Mesenchymal stem cell (in vitro differentiated cells and primary cell): ENCODE measurements around the gene TMX3.

Experiments
- DNase-seq: peaks from one replicate; pipeline ENCODE4 v3.0.0-alpha.2; 2013
- H2AFZ ChIP-seq: one replicate; pipeline ENCODE4 v1.6.1; 2013; ENCODE audit warnings: low read depth, mild to moderate bottlenecking, control low read depth, inconsistent platforms, low read length, moderate library complexity
- H2AK5ac ChIP-seq: 2 replicates; pipeline ENCODE4 v1.6.1; 2013; ENCODE audit warnings: low read length, moderate library complexity, mild to moderate bottlenecking, inconsistent platforms; ENCODE audit not compliant: severe bottlenecking
- H2BK120ac ChIP-seq: one replicate; pipeline ENCODE4 v1.6.1; 2013; ENCODE audit warnings: low read depth, mild to moderate bottlenecking, inconsistent platforms, low read length, moderate library complexity
- H2BK12ac ChIP-seq, 2 experiments: one replicate each; pipeline ENCODE4 v1.6.1; 2013; ENCODE audit warnings: inconsistent platforms in 2 of 2, low read length in 2 of 2, mild to moderate bottlenecking in 2 of 2, moderate library complexity in 2 of 2, control low read depth in 1 of 2
- H2BK15ac ChIP-seq: one replicate; pipeline ENCODE4 v1.6.1; 2013; ENCODE audit warnings: mild to moderate bottlenecking, low read depth, inconsistent platforms; ENCODE audit not compliant: poor library complexity, severe bottlenecking
- H2BK5ac ChIP-seq: 2 replicates; pipeline ENCODE4 v1.6.1; 2013; ENCODE audit warnings: low read depth, mild to moderate bottlenecking, low read length, control low read depth, inconsistent platforms; ENCODE audit not compliant: poor library complexity, severe bottlenecking
- H3K14ac ChIP-seq, 2 experiments: one replicate each; pipeline ENCODE4 v1.6.1; 2013; ENCODE audit warnings: inconsistent platforms in 2 of 2, low read length in 2 of 2, control low read depth in 1 of 2, mild to moderate bottlenecking in 1 of 2, moderate library complexity in 1 of 2
- H3K18ac ChIP-seq, 2 experiments: one replicate each; pipeline ENCODE4 v1.6.1; 2013; ENCODE audit warnings: inconsistent platforms in 2 of 2, low read length in 2 of 2, control low read depth in 1 of 2, low read depth in 1 of 2, mild to moderate bottlenecking in 1 of 2
- H3K23ac ChIP-seq, 2 experiments: one replicate each; pipeline ENCODE4 v1.6.1; 2013; ENCODE audit warnings: inconsistent platforms in 2 of 2, low read length in 2 of 2, mild to moderate bottlenecking in 2 of 2, moderate library complexity in 2 of 2, control low read depth in 1 of 2
- H3K27ac ChIP-seq: 2 replicates; pipeline ENCODE4 v1.5.1; 2013; ENCODE audit warnings: mild to moderate bottlenecking, moderate library complexity, low read length, control low read depth, inconsistent platforms; ENCODE audit not compliant: poor library complexity, severe bottlenecking
- H3K27me3 ChIP-seq, 2 experiments: 2 replicates each; pipeline versions ENCODE4 v1.6.1 to v1.7.0; 2013; ENCODE audit warnings: low read length in 2 of 2, mild to moderate bottlenecking in 2 of 2, moderate library complexity in 2 of 2, control low read depth in 1 of 2, inconsistent platforms in 1 of 2; ENCODE audit not compliant: control insufficient read depth in 1 of 2, insufficient read depth in 1 of 2
- H3K36me3 ChIP-seq, 2 experiments: 2 replicates each; pipeline versions ENCODE4 v1.6.1 to v1.7.0; 2013; ENCODE audit warnings: low read length in 2 of 2, control low read depth in 1 of 2, inconsistent platforms in 1 of 2, low read depth in 1 of 2, mild to moderate bottlenecking in 1 of 2; ENCODE audit not compliant: insufficient read depth in 2 of 2, control insufficient read depth in 1 of 2
- H3K4ac ChIP-seq, 2 experiments: one replicate each; pipeline ENCODE4 v1.6.1; 2013; ENCODE audit warnings: inconsistent platforms in 2 of 2, low read length in 2 of 2, mild to moderate bottlenecking in 2 of 2, moderate library complexity in 2 of 2, control low read depth in 1 of 2, low read depth in 1 of 2
- H3K4me1 ChIP-seq: 2 replicates; pipeline ENCODE4 v1.6.1; 2013; ENCODE audit warnings: low read depth, low read length, control low read depth; ENCODE audit not compliant: control insufficient read depth, insufficient read depth
- H3K4me2 ChIP-seq: 2 replicates; pipeline ENCODE4 v1.6.1; 2013; ENCODE audit warnings: low read length, mild to moderate bottlenecking, inconsistent platforms; ENCODE audit not compliant: poor library complexity, severe bottlenecking
- H3K4me3 ChIP-seq, 2 experiments: 2 replicates each; pipeline versions ENCODE4 v1.5.1 to v1.7.0; 2013; ENCODE audit warnings: low read length in 2 of 2, mild to moderate bottlenecking in 2 of 2, control low read depth in 1 of 2, low read depth in 1 of 2; ENCODE audit not compliant: insufficient read depth in 1 of 2
- H3K79me1 ChIP-seq: replicated peaks from 2 replicates; pipeline ENCODE4 v1.6.1; 2013; ENCODE audit warnings: mild to moderate bottlenecking, control low read depth, low read length, inconsistent platforms; ENCODE audit not compliant: poor library complexity, severe bottlenecking
- H3K9ac ChIP-seq: 2 replicates; pipeline ENCODE4 v1.7.0; 2013; ENCODE audit warnings: mild to moderate bottlenecking, low read length, moderate library complexity
- H3K9me3 ChIP-seq: 2 replicates; pipeline ENCODE4 v1.7.0; 2013; ENCODE audit warnings: mild to moderate bottlenecking, low read length; ENCODE audit not compliant: control insufficient read depth
- H4K8ac ChIP-seq: one replicate; pipeline ENCODE4 v1.6.1; 2013; ENCODE audit warnings: inconsistent platforms, mild to moderate bottlenecking, low read length, moderate library complexity
- H4K91ac ChIP-seq: one replicate; pipeline ENCODE4 v1.6.1; 2013; ENCODE audit warnings: mild to moderate bottlenecking, low read length, inconsistent platforms
- WGBS: methylation state at CpG from one replicate; pipeline ENCODE4 v1.1.7; 2013; ENCODE audit warnings: mixed read lengths; 5-methylcytosine and 5-hydroxymethylcytosine counted together

Gene TMX3

DNA sequence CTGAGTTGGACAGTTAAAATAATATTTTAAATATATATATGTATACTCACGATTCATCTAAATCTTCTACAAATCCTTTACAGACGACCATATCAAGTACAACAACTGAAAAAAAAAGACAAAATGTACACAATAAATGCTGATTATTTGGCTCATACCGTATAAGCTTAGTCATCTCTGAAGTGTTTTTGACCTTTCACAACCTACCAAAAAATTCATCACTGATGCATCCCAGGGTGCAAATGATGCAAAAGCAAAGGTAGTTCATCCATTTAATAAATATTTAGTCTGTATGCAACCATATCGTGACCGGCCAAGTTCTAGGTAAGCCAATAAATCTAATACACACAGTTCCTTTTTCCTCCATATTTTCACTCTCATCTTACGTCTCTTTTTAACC, 1.1 kb downstream of the TMX3 start:
- WGBS: 36% methylated on average over 6 of the region's 6 CpGs
- no peak overlapping the region for H3K4ac ChIP-seq
- no peak for DNase-seq

DNA sequence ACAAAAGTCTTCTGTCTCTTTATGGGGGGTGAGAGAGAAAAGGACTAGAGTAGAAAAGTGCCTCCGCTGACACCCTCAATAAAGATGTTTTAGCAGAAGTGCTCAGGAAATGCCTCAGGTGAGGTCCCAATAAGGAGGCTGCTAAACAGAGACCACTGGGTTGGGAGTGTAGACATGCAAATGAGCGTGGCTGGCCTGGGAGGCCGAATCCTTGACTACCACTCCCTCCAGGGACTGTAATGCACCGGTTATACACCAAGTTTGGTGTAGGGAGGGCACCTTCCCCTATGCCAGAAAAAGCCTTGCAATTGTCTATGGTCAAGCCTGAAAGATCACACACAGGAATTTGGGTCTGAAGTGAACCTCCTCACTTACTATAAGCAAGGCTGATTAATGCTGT, 1.8 kb downstream of the TMX3 start:
- no peak overlapping the region for H3K4me2 ChIP-seq
- no peak overlapping the region for H3K14ac ChIP-seq
- H2BK12ac ChIP-seq: peak overlapping the region in 1 of 2 experiments; percentile 63
- H3K36me3 ChIP-seq: peaks cover 10 to 52% of the 10 kb centered on the region in 2 experiments
- H3K27ac ChIP-seq: no peak overlapping the region
- no peak for DNase-seq
- H3K27me3 ChIP-seq: no peaks in the 10 kb centered on the region
- peaks cover 18% of the 10 kb centered on the region for H3K79me1 ChIP-seq
- no peaks in the 10 kb centered on the region for H3K9me3 ChIP-seq
- H3K9ac ChIP-seq: peak overlapping the region; percentile 92
- 100% methylated on average over 3 of the region's 4 CpGs for WGBS
- H2AFZ ChIP-seq: no peak overlapping the region
- no peak overlapping the region for H3K4ac ChIP-seq
- no peak overlapping the region for H2BK120ac ChIP-seq
- H3K4me1 ChIP-seq: peaks cover 4% of the 10 kb centered on the region
- peak overlapping the region in 1 of 2 experiments; percentile 96 for H3K4me3 ChIP-seq
- H4K91ac ChIP-seq: no peak overlapping the region
- H3K23ac ChIP-seq: peak overlapping the region; percentile 24 to 51
- H2BK5ac ChIP-seq: no peak overlapping the region
- H2BK15ac ChIP-seq: no peak overlapping the region
- no peak overlapping the region for H4K8ac ChIP-seq
- no peak overlapping the region for H2AK5ac ChIP-seq
- no peak overlapping the region for H3K18ac ChIP-seq

More for the DNA sequence above, 1.1 kb downstream of the TMX3 start:
- Histone ChIP-seq H3K4me2 (peak overlapping the region; percentile 53), H2BK15ac (no peak overlapping the region), H3K9ac (peak overlapping the region; percentile 92), H3K9me3 (no peaks in the 10 kb centered on the region), H3K27me3 (no peaks in the 10 kb centered on the region), H2AK5ac (no peak overlapping the region), H3K23ac (no peak overlapping the region), H3K4me1 (peaks cover 4% of the 10 kb centered on the region), H4K91ac (no peak overlapping the region), H2AFZ (no peak overlapping the region), H3K27ac (no peak overlapping the region), H3K14ac (no peak overlapping the region), H3K36me3 (peaks cover 10 to 45% of the 10 kb centered on the region in 2 experiments), H3K18ac (no peak overlapping the region), H3K4me3 (peak overlapping the region in 1 of 2 experiments; percentile 96), H2BK12ac (no peak overlapping the region), H2BK5ac (no peak overlapping the region), H2BK120ac (no peak overlapping the region), H4K8ac (no peak overlapping the region), H3K79me1 (peaks cover 18% of the 10 kb centered on the region)

DNA sequence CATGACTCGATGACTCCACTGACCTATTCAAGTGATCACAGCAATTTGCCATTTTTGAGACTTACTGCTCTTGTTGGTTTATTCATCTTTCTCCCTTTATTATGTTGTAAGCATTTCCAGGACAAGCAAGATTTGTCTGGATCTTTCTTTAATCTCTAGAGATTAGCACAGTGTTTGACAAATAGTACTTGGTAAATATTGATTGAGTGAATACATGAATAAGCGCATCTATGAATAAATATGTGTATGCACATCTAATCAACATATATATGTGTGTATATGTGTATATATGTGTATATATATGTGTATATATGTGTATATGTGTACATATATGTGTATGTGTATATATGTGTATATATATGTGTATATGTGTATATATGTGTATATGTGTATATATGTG, 7.3 kb downstream of the TMX3 start:
- Histone ChIP-seq H2AFZ (no peak overlapping the region), H3K14ac (no peak overlapping the region), H2BK5ac (no peak overlapping the region), H3K27ac (no peak overlapping the region), H3K9me3 (no peaks in the 10 kb centered on the region), H3K4me1 (peaks cover 3% of the 10 kb centered on the region), H4K91ac (no peak overlapping the region), H3K36me3 (peaks cover 8 to 90% of the 10 kb centered on the region in 2 experiments), H3K23ac (no peak overlapping the region), H3K27me3 (no peaks in the 10 kb centered on the region), H3K4ac (no peak overlapping the region), H2BK12ac (no peak overlapping the region), H2AK5ac (no peak overlapping the region), H3K4me2 (no peak overlapping the region), H4K8ac (no peak overlapping the region), H3K4me3 (no peak overlapping the region), H3K79me1 (peaks cover 19% of the 10 kb centered on the region), H3K18ac (no peak overlapping the region), H2BK15ac (no peak overlapping the region), H3K9ac (no peak overlapping the region), H2BK120ac (no peak overlapping the region)
- WGBS: 100% methylated on average over 2 of the region's 2 CpGs
- no peak for DNase-seq

DNA sequence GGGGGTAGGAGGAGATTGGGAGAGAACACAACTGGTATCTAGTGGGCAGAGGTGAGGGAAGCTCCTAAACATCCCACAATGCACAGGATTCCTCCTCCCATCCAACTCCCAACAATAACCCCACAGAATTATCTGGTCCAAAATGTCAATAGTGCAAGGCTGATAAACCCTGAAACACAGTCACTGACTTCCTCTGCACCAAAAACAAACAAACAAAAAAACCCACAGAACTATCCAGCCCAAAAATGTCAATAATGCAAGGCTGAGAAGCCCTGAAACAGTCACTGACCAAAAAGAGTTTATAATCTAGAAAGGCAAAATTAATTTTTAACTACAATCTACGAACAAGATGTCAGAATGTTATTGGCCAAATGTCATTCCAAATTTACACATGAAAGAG, 9.8 kb downstream of the TMX3 start:
- H2BK5ac ChIP-seq: no peak overlapping the region
- H4K8ac ChIP-seq: no peak overlapping the region
- H3K4me2 ChIP-seq: no peak overlapping the region
- no peak overlapping the region for H4K91ac ChIP-seq
- no peak overlapping the region for H2BK12ac ChIP-seq
- no CpG with 5 or more reads among the region's 1 CpG for WGBS
- no peak overlapping the region for H3K23ac ChIP-seq
- no peaks in the 10 kb centered on the region for H3K9me3 ChIP-seq
- no peak overlapping the region for H3K4me3 ChIP-seq
- no peak overlapping the region for H2AFZ ChIP-seq
- peaks cover 9% of the 10 kb centered on the region for H3K79me1 ChIP-seq
- no peak overlapping the region for H2BK15ac ChIP-seq
- H3K27me3 ChIP-seq: no peaks in the 10 kb centered on the region
- DNase-seq: no peak
- no peak overlapping the region for H3K9ac ChIP-seq
- peaks cover 0 to 78% of the 10 kb centered on the region in 2 experiments for H3K36me3 ChIP-seq
- H2AK5ac ChIP-seq: peak overlapping the region; percentile 9
- H3K14ac ChIP-seq: no peak overlapping the region
- no peak overlapping the region for H3K27ac ChIP-seq
- H3K4ac ChIP-seq: no peak overlapping the region
- peaks cover 3% of the 10 kb centered on the region for H3K4me1 ChIP-seq
- no peak overlapping the region for H3K18ac ChIP-seq
- H2BK120ac ChIP-seq: no peak overlapping the region
